IPS-20b (cell line): ENCODE measurements around the gene HMGN1.

Experiments
- H3K27ac ChIP-seq: one replicate; pipeline ENCODE4 v1.5.1; 2013; ENCODE audit warnings: low read length
- H3K27me3 ChIP-seq: 2 replicates; pipeline ENCODE4 v1.6.1; 2013; ENCODE audit warnings: mild to moderate bottlenecking, low read length, inconsistent platforms; ENCODE audit not compliant: insufficient read depth
- H3K36me3 ChIP-seq: 2 replicates; pipeline ENCODE4 v1.6.1; 2013; ENCODE audit warnings: low read depth, mild to moderate bottlenecking, inconsistent platforms, low read length, moderate library complexity; ENCODE audit not compliant: insufficient read depth
- H3K4me1 ChIP-seq: 2 replicates; pipeline ENCODE4 v1.6.1; 2013; ENCODE audit warnings: mild to moderate bottlenecking, control low read depth, inconsistent platforms, low read length, moderate library complexity; ENCODE audit not compliant: insufficient read depth
- H3K4me3 ChIP-seq: 2 replicates; pipeline ENCODE4 v1.5.1; 2013; ENCODE audit warnings: mild to moderate bottlenecking, low read length, inconsistent platforms
- H3K9ac ChIP-seq: 2 replicates; pipeline ENCODE4 v1.6.1; 2013; ENCODE audit warnings: low read depth, mild to moderate bottlenecking, inconsistent platforms, low read length, moderate library complexity
- H3K9me3 ChIP-seq: 2 replicates; pipeline ENCODE4 v1.6.1; 2013; ENCODE audit warnings: mild to moderate bottlenecking, low read depth, low read length, inconsistent platforms; ENCODE audit not compliant: insufficient read depth

HMGN1 gene

GRCh38 chr21:39345440-39345839, 3.4 kb downstream of the HMGN1 start:
- H3K4me1 ChIP-seq: peaks cover 18% of the 10 kb centered on the region
- peaks cover 74% of the 10 kb centered on the region for H3K36me3 ChIP-seq
- no peak overlapping the region for H3K27ac ChIP-seq
- no peaks in the 10 kb centered on the region for H3K9me3 ChIP-seq
- H3K27me3 ChIP-seq: no peaks in the 10 kb centered on the region
- peak overlapping the region; percentile 90 for H3K4me3 ChIP-seq
- no peak overlapping the region for H3K9ac ChIP-seq

- H3K4me3 ChIP-seq: 0 out of 2 replicates have a peak overlapping the region, but pooled peaks have one; percentile 90
- 0 out of 2 replicates have a peak overlapping the region, but pooled peaks have one; percentile 34 for H3K9ac ChIP-seq
- no peaks in the 10 kb centered on the region for H3K9me3 ChIP-seq
- no peak overlapping the region for H3K27ac ChIP-seq
- peaks cover 75% of the 10 kb centered on the region for H3K36me3 ChIP-seq
- H3K4me1 ChIP-seq: peaks cover 18% of the 10 kb centered on the region
- H3K27me3 ChIP-seq: no peaks in the 10 kb centered on the region
Measured at GRCh38 chr21:39344848-39345247, 4.0 kb downstream of the HMGN1 start.

GRCh38 chr21:39341249-39341923, 7.5 kb downstream of the HMGN1 start:
- Histone ChIP-seq H3K9me3 (no peaks in the 10 kb centered on the region), H3K4me3 (no peak overlapping the region), H3K27me3 (no peaks in the 10 kb centered on the region), H3K27ac (no peak overlapping the region), H3K4me1 (peaks cover 9% of the 10 kb centered on the region), H3K9ac (no peak overlapping the region), H3K36me3 (peaks cover 58% of the 10 kb centered on the region)

GRCh38 chr21:39340687-39341086, 8.2 kb downstream of the HMGN1 start:
- no peaks in the 10 kb centered on the region for H3K9me3 ChIP-seq
- H3K4me3 ChIP-seq: no peak overlapping the region
- H3K9ac ChIP-seq: no peak overlapping the region
- H3K27ac ChIP-seq: no peak overlapping the region
- H3K27me3 ChIP-seq: no peaks in the 10 kb centered on the region
- peaks cover 2% of the 10 kb centered on the region; the same call in 1 of the 2 replicates for H3K4me1 ChIP-seq
- peaks cover 51% of the 10 kb centered on the region for H3K36me3 ChIP-seq

- no peak overlapping the region for H3K27ac ChIP-seq
- H3K9me3 ChIP-seq: no peaks in the 10 kb centered on the region
Measured at GRCh38 chr21:39339231-39339630, 9.7 kb downstream of the HMGN1 start.

GRCh38 chr21:39336457-39337008, 12.4 kb downstream of the HMGN1 start:
- H3K4me3 ChIP-seq: no peak overlapping the region
- no peak overlapping the region for H3K9ac ChIP-seq
- H3K27me3 ChIP-seq: no peaks in the 10 kb centered on the region
- peaks cover 11% of the 10 kb centered on the region for H3K36me3 ChIP-seq
- H3K27ac ChIP-seq: no peak overlapping the region
- no peaks in the 10 kb centered on the region for H3K9me3 ChIP-seq
- no peaks in the 10 kb centered on the region for H3K4me1 ChIP-seq

More at GRCh38 chr21:39339231-39339630, 9.7 kb downstream of the HMGN1 start:
- H3K27me3 ChIP-seq: no peaks in the 10 kb centered on the region
- peaks cover 37% of the 10 kb centered on the region for H3K36me3 ChIP-seq
- no peak overlapping the region for H3K9ac ChIP-seq
- H3K4me1 ChIP-seq: no peaks in the 10 kb centered on the region
- H3K4me3 ChIP-seq: no peak overlapping the region

- no peak overlapping the region for H3K4me3 ChIP-seq
- H3K27ac ChIP-seq: no peak overlapping the region
- H3K9ac ChIP-seq: no peak overlapping the region
- H3K9me3 ChIP-seq: no peaks in the 10 kb centered on the region
- no peaks in the 10 kb centered on the region for H3K4me1 ChIP-seq
- H3K27me3 ChIP-seq: no peaks in the 10 kb centered on the region
- H3K36me3 ChIP-seq: no peaks in the 10 kb centered on the region
Measured at GRCh38 chr21:39334611-39335010, 14.3 kb downstream of the HMGN1 start.

GRCh38 chr21:39332175-39332574, 16.7 kb downstream of the HMGN1 start:
- Histone ChIP-seq H3K9ac (no peak overlapping the region), H3K27me3 (no peaks in the 10 kb centered on the region), H3K9me3 (no peaks in the 10 kb centered on the region), H3K36me3 (no peaks in the 10 kb centered on the region), H3K27ac (no peak overlapping the region), H3K4me1 (no peaks in the 10 kb centered on the region), H3K4me3 (no peak overlapping the region)

GRCh38 chr21:39330001-39330400, 18.9 kb downstream of the HMGN1 start:
- H3K27ac ChIP-seq: no peak overlapping the region
- H3K9me3 ChIP-seq: no peaks in the 10 kb centered on the region
- no peaks in the 10 kb centered on the region for H3K36me3 ChIP-seq
- H3K4me1 ChIP-seq: no peaks in the 10 kb centered on the region
- H3K9ac ChIP-seq: no peak overlapping the region
- H3K4me3 ChIP-seq: no peak overlapping the region
- H3K27me3 ChIP-seq: no peaks in the 10 kb centered on the region

GRCh38 chr21:39327727-39328126, 21.2 kb downstream of the HMGN1 start:
- no peaks in the 10 kb centered on the region for H3K27me3 ChIP-seq
- H3K36me3 ChIP-seq: no peaks in the 10 kb centered on the region
- H3K27ac ChIP-seq: no peak overlapping the region
- no peaks in the 10 kb centered on the region for H3K4me1 ChIP-seq
- no peak overlapping the region for H3K4me3 ChIP-seq
- H3K9me3 ChIP-seq: no peaks in the 10 kb centered on the region
- H3K9ac ChIP-seq: no peak overlapping the region

- Histone ChIP-seq H3K4me3 (no peak overlapping the region), H3K36me3 (no peaks in the 10 kb centered on the region), H3K27me3 (no peaks in the 10 kb centered on the region), H3K4me1 (no peaks in the 10 kb centered on the region), H3K9me3 (no peaks in the 10 kb centered on the region), H3K27ac (no peak overlapping the region), H3K9ac (no peak overlapping the region)
Measured at GRCh38 chr21:39326607-39327307, 22.1 kb downstream of the HMGN1 start.

GRCh38 chr21:39325458-39325857, 23.4 kb downstream of the HMGN1 start:
- no peak overlapping the region for H3K9ac ChIP-seq
- H3K4me3 ChIP-seq: no peak overlapping the region
- no peak overlapping the region for H3K27ac ChIP-seq
- H3K9me3 ChIP-seq: no peaks in the 10 kb centered on the region
- no peaks in the 10 kb centered on the region for H3K36me3 ChIP-seq
- H3K27me3 ChIP-seq: no peaks in the 10 kb centered on the region
- H3K4me1 ChIP-seq: no peaks in the 10 kb centered on the region
